ENCODE results near the gene RPL13A.

DNA sequence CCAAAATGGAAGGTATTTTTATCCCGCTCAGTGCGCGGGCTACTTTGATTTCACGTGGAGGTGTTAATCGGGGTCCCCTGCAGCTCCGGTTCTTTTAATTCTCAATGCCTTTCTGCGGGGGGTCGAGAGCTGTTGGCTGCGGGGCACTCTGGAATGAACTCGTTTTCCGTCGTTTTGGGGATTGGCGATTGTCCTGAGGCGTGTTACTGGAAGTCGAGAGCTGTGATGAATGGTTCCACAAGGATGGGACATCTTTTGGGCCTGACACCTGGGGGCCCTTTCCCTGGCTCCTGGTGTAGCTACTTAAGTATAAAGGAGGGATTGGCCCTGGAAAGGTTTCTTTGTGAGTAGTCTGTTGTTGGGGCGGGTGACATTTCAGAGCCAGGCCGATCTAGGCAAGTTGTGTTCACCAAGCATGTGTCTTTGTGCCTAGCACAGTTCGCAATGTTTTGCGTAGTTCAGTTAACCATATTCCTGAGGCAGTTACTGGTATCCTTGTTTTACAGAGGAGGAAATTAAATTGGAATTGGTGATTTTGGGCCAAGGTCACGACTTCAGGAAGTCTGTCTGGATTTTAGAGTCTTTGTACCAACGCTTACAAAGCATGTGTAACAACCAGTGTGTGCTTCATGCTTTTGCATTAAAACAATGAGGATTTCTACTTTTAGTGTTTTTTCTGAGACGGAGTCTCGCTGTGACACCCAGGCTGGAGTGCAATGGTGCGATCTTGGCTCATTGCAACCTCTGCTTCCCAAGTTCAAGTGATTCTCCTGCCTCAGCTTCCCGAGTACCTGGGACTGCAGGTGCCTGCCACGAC, 846 bp downstream of the RPL13A start:
- TF ChIP-seq, protein P1, sequence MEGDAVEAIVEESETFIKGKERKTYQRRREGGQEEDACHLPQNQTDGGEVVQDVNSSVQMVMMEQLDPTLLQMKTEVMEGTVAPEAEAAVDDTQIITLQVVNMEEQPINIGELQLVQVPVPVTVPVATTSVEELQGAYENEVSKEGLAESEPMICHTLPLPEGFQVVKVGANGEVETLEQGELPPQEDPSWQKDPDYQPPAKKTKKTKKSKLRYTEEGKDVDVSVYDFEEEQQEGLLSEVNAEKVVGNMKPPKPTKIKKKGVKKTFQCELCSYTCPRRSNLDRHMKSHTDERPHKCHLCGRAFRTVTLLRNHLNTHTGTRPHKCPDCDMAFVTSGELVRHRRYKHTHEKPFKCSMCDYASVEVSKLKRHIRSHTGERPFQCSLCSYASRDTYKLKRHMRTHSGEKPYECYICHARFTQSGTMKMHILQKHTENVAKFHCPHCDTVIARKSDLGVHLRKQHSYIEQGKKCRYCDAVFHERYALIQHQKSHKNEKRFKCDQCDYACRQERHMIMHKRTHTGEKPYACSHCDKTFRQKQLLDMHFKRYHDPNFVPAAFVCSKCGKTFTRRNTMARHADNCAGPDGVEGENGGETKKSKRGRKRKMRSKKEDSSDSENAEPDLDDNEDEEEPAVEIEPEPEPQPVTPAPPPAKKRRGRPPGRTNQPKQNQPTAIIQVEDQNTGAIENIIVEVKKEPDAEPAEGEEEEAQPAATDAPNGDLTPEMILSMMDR (IDR thresholded peaks at IDR 0.05 in 2 of 3, conservative IDR thresholded peaks at IDR 0.05 in 1 of 3; ENCODE audit: insufficient read depth in 2 of 3, low read depth in 1 of 3, low read length in 3 of 3) = no peak
- TF ChIP-seq CBX8 (IDR thresholded peaks at IDR 0.05; ENCODE audit: borderline replicate concordance, extremely low read depth, low read depth, low read length, poor library complexity, severe bottlenecking) = no peak
- TF ChIP-seq ZNF282 (CRISPR knock-in tag; IDR thresholded peaks at IDR 0.05) = no peak
